Measurements from ENCODE around the gene ANP32A. TPM values are rescaled to one million over a fixed set of nuclear protein-coding genes. Genes with fewer than 3 reads are reported as not detected.
"Not testable (repeated sequence)": the region's sequence is repeated elsewhere in the genome, so short reads cannot be mapped to it uniquely, and the experiment has no call there.

Gene ANP32A
- total RNA-seq (56.3 TPM), polyA plus RNA-seq (80.1 TPM)

DNA sequence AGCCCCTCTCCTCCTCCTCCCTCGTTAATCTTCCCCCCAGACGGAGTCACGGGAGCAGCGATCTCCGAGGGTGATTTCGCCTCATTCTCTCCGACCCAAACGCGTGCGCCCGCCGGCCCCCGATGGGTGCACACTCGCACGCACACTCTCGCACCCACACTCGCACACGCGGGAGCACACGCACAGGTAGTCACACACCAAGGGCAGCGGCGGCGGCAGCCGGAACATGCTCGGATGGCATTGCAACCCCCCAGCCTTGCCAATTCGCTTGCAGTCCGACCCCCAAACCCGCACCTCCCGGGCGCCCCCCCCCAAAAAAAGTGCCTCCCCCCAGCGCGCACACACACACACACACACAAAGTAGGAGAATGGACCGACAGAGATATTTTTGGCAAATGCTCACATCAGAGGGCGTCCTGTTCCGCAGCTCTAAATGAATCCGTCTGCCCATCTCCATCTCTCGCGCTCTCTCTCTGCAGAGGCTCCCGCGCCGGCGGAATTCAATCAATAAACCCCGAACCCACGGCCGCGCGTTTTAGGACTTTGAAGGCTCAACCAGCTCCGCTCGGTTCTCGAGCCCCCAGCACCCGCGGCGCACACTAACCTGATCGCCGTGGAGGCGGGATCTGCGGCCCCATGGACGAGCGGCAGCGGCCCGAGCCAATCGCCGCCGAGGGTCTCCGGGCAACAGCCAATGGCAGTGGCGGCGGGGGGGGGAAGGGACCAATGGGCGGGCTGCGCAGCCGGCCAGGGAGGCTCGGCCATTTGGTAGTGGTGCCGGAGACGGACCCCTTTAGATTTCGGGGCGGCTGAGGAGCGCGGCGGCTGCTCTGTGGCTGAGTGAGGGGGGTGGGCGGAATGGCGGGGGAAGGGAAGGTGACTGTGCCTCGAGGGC, at the start of gene ANP32A:
TSS of gene ANP32A (minus strand) at position 601 of the 895 bp plus-strand sequence. CDS start at position 457, 144 bp downstream.
- no peaks in the 10 kb centered on the region for H3K36me3 ChIP-seq (ENCODE audit: insufficient read depth)
- WGBS: under 1% methylated on average over 81 of the region's 81 CpGs
- peak; percentile 82 for DNase-seq (ENCODE audit: extremely low spot score)

GRCh38 chr15:68868296-68868695, 47.6 kb upstream of the ANP32A start:
- Histone ChIP-seq H3K4me1 (ENCODE audit: insufficient read depth) (no peaks in the 10 kb centered on the region), H3K36me3 (ENCODE audit: insufficient read depth) (no peaks in the 10 kb centered on the region), H3K4me3 (ENCODE audit: low read depth, low read length) (no peak overlapping the region), H3K27ac (ENCODE audit: low read depth) (no peak overlapping the region)
- DNase-seq (ENCODE audit: extremely low spot score): no peak
- 86% methylated on average over 2 of the region's 2 CpGs for WGBS

More for the DNA sequence above, at the start of gene ANP32A:
- no peaks in the 10 kb centered on the region for H3K4me1 ChIP-seq (ENCODE audit: insufficient read depth)
- peak within 1 kb of the TSS; percentile 83 for H3K27ac ChIP-seq (ENCODE audit: low read depth)
- peak within 1 kb of the TSS; percentile 94 for H3K4me3 ChIP-seq (ENCODE audit: low read depth, low read length)

GRCh38 chr15:68862415-68862814, 41.7 kb upstream of the ANP32A start:
- Histone ChIP-seq H3K4me3 (ENCODE audit: low read depth, low read length) (no peak overlapping the region), H3K4me1 (ENCODE audit: insufficient read depth) (no peaks in the 10 kb centered on the region), H3K36me3 (ENCODE audit: insufficient read depth) (no peaks in the 10 kb centered on the region), H3K27ac (ENCODE audit: low read depth) (no peak overlapping the region)
- no peak for DNase-seq (ENCODE audit: extremely low spot score)

- 89% methylated on average over 2 of the region's 4 CpGs for WGBS
- not testable (repeated sequence) for H3K4me3 ChIP-seq (ENCODE audit: low read depth, low read length); DNase-seq (ENCODE audit: extremely low spot score); H3K4me1 ChIP-seq (ENCODE audit: insufficient read depth); H3K27ac ChIP-seq (ENCODE audit: low read depth); H3K36me3 ChIP-seq (ENCODE audit: insufficient read depth)
These were observed 38.0 kb upstream of the ANP32A start for GRCh38 chr15:68858666-68859065.

DNA sequence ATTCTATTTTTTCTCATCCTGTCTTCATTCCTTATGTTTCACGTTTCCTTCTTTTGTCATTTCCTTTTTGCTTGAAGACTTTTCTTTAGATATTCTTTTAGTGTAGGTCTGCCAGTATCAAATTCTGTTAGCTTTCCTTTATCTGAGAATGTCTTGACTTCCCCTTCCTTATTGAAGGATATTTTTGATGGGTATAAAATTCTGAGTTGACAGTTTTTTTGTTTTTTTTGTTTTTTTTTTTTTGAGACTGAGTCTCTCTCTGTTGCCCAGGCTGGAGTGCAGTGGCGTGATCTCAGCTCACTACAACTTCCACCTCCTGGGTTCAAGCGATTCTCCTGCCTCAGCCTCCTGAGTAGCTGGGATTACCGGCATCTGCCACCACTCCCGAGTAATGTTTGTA, 36.7 kb upstream of the ANP32A start:
- DNase-seq (ENCODE audit: extremely low spot score); H3K4me3 ChIP-seq (ENCODE audit: low read depth, low read length); H3K27ac ChIP-seq (ENCODE audit: low read depth); H3K4me1 ChIP-seq (ENCODE audit: insufficient read depth); H3K36me3 ChIP-seq (ENCODE audit: insufficient read depth): not testable (repeated sequence)
- 93% methylated on average over 5 of the region's 5 CpGs for WGBS

GRCh38 chr15:68852461-68852860, 31.8 kb upstream of the ANP32A start:
- Histone ChIP-seq H3K27ac (ENCODE audit: low read depth) (no peak overlapping the region), H3K36me3 (ENCODE audit: insufficient read depth) (no peaks in the 10 kb centered on the region), H3K4me3 (ENCODE audit: low read depth, low read length) (no peak overlapping the region), H3K4me1 (ENCODE audit: insufficient read depth) (no peaks in the 10 kb centered on the region)
- DNase-seq (ENCODE audit: extremely low spot score): no peak
- 77% methylated on average over 7 of the region's 7 CpGs for WGBS

GRCh38 chr15:68851971-68852370, 31.3 kb upstream of the ANP32A start:
- no peaks in the 10 kb centered on the region for H3K4me1 ChIP-seq (ENCODE audit: insufficient read depth)
- no peak overlapping the region for H3K27ac ChIP-seq (ENCODE audit: low read depth)
- no peaks in the 10 kb centered on the region for H3K36me3 ChIP-seq (ENCODE audit: insufficient read depth)
- no peak overlapping the region for H3K4me3 ChIP-seq (ENCODE audit: low read depth, low read length)
- no peak for DNase-seq (ENCODE audit: extremely low spot score)
- WGBS: 73% methylated on average over 2 of the region's 2 CpGs

DNA sequence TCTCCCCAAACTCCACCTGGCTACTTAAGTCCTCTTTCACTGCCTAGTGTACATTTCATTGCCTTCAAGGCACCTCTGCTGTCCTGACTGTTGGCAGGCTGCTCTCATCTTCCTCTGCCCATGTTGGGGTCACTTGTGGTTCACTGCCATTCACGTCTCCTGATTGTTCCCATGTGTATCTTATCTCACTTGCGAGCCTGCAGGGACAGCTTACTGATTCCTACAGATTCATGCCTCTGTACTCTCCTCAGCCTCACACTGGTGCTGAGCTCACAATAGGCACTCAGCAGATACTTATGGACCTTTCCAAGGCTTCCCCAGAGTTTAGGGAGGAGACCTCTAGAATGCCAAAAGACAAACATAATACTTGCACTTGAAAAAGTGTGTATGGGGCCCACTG, 28.8 kb upstream of the ANP32A start:
- no peak for DNase-seq (ENCODE audit: extremely low spot score)
- H3K27ac ChIP-seq (ENCODE audit: low read depth): no peak overlapping the region
- no peak overlapping the region for H3K4me3 ChIP-seq (ENCODE audit: low read depth, low read length)
- H3K4me1 ChIP-seq (ENCODE audit: insufficient read depth): no peaks in the 10 kb centered on the region
- H3K36me3 ChIP-seq (ENCODE audit: insufficient read depth): no peaks in the 10 kb centered on the region
- 42% methylated on average over 2 of the region's 2 CpGs for WGBS

GRCh38 chr15:68846851-68847439, 26.2 kb upstream of the ANP32A start:
- Histone ChIP-seq H3K36me3 (ENCODE audit: insufficient read depth) (no peaks in the 10 kb centered on the region), H3K4me1 (ENCODE audit: insufficient read depth) (no peaks in the 10 kb centered on the region), H3K4me3 (ENCODE audit: low read depth, low read length) (no peak overlapping the region), H3K27ac (ENCODE audit: low read depth) (no peak overlapping the region)
- 95% methylated on average over 3 of the region's 3 CpGs for WGBS
- DNase-seq (ENCODE audit: extremely low spot score): no peak

- no peak for DNase-seq (ENCODE audit: extremely low spot score)
- H3K27ac ChIP-seq (ENCODE audit: low read depth): no peak overlapping the region
- 75% methylated on average over 5 of the region's 5 CpGs for WGBS
- H3K36me3 ChIP-seq (ENCODE audit: insufficient read depth): no peaks in the 10 kb centered on the region
- H3K4me1 ChIP-seq (ENCODE audit: insufficient read depth): no peaks in the 10 kb centered on the region
- no peak overlapping the region for H3K4me3 ChIP-seq (ENCODE audit: low read depth, low read length)
These were observed 24.3 kb upstream of the ANP32A start for GRCh38 chr15:68844856-68845550.

GRCh38 chr15:68843425-68844311, 23.0 kb upstream of the ANP32A start:
- Histone ChIP-seq H3K4me3 (ENCODE audit: low read depth, low read length) (peak overlapping the region; percentile 30), H3K4me1 (ENCODE audit: insufficient read depth) (no peaks in the 10 kb centered on the region), H3K36me3 (ENCODE audit: insufficient read depth) (no peaks in the 10 kb centered on the region), H3K27ac (ENCODE audit: low read depth) (no peak overlapping the region)
- no peak for DNase-seq (ENCODE audit: extremely low spot score)
- WGBS: 7% methylated on average over 32 of the region's 32 CpGs

- Histone ChIP-seq H3K4me1 (ENCODE audit: insufficient read depth) (no peaks in the 10 kb centered on the region), H3K27ac (ENCODE audit: low read depth) (no peak overlapping the region), H3K36me3 (ENCODE audit: insufficient read depth) (no peaks in the 10 kb centered on the region), H3K4me3 (ENCODE audit: low read depth, low read length) (no peak overlapping the region)
- 77% methylated on average over 1 of the region's 1 CpG for WGBS
- DNase-seq (ENCODE audit: extremely low spot score): no peak
These were observed 22.3 kb upstream of the ANP32A start for GRCh38 chr15:68842958-68843357.

DNA sequence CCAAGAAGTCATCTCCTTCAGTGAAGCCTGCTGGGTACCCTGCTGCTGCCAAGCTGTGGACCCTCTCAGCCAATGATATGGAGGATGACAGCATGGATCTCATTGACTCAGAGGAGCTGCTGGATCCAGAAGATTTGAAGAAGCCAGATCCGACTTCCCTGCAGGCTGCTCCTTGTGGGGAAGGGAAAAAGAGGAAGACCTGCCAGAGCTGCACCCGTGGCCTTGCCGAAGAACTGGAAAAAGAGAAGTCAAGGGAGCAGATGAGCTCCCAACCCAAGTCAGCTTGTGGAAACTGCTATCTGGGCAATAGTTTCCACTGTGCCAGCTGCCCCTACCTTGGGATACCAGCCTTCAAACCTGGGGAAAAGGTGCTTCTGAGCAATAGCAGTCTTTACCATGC, 13.7 kb upstream of the ANP32A start:
- H3K36me3 ChIP-seq (ENCODE audit: insufficient read depth): no peaks in the 10 kb centered on the region
- no peaks in the 10 kb centered on the region for H3K4me1 ChIP-seq (ENCODE audit: insufficient read depth)
- 72% methylated on average over 3 of the region's 3 CpGs for WGBS
- no peak overlapping the region for H3K27ac ChIP-seq (ENCODE audit: low read depth)
- H3K4me3 ChIP-seq (ENCODE audit: low read depth, low read length): no peak overlapping the region
- DNase-seq (ENCODE audit: extremely low spot score): no peak
